ENCODE results near the gene KIF3B.

- TF ChIP-seq, protein P1, sequence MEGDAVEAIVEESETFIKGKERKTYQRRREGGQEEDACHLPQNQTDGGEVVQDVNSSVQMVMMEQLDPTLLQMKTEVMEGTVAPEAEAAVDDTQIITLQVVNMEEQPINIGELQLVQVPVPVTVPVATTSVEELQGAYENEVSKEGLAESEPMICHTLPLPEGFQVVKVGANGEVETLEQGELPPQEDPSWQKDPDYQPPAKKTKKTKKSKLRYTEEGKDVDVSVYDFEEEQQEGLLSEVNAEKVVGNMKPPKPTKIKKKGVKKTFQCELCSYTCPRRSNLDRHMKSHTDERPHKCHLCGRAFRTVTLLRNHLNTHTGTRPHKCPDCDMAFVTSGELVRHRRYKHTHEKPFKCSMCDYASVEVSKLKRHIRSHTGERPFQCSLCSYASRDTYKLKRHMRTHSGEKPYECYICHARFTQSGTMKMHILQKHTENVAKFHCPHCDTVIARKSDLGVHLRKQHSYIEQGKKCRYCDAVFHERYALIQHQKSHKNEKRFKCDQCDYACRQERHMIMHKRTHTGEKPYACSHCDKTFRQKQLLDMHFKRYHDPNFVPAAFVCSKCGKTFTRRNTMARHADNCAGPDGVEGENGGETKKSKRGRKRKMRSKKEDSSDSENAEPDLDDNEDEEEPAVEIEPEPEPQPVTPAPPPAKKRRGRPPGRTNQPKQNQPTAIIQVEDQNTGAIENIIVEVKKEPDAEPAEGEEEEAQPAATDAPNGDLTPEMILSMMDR (conservative IDR thresholded peaks at IDR 0.05) = no peak
- TF ChIP-seq ZFX (IDR thresholded peaks at IDR 0.05) = no peak
Observed at GRCh38 chr20:32244150-32244823, 33.2 kb upstream of the KIF3B start.

Data from C4-2B (cell line).